HG02798 (cell line): Measurements from ENCODE around the gene YTHDF1.
"Not testable (repeated sequence)": the region's sequence is repeated elsewhere in the genome, so short reads cannot be mapped to it uniquely, and the experiment has no call there.

Experiments used
- ATAC-seq: cut with Tn5 transposase; IDR thresholded peaks from one replicate; pipeline ENCODE4 v1.9.1; 2021; ENCODE audit warnings: mild to moderate bottlenecking; ENCODE audit not compliant: unreplicated experiment, poor library complexity

The YTHDF1 gene

DNA sequence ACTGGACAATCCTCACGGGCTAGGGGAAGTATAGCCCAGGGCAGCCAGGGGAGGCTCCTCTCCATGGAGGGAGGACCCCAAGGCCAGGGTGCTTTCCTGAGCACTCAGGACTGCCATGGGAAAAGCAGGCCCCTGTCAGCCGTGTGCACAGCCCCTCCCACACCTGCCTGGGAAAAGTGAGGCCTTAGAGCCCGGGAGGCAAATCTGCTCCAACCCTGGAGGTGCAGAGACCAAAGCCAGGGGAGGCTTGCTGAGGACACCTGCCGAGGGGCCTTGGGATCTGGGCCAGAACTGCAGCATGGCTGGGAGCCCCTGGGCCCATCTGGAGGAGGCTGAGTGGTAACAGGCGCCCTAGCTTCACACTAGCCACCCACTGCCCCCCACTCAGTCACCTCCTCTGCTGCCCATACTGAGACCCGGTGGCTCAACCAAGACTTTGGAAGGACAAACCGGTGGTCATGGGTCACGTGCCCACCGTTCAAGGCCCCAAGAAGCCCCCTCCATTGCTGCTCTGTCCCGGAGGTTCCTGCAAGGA, 55.2 kb downstream of the YTHDF1 start:
- ATAC-seq, result no peak

DNA sequence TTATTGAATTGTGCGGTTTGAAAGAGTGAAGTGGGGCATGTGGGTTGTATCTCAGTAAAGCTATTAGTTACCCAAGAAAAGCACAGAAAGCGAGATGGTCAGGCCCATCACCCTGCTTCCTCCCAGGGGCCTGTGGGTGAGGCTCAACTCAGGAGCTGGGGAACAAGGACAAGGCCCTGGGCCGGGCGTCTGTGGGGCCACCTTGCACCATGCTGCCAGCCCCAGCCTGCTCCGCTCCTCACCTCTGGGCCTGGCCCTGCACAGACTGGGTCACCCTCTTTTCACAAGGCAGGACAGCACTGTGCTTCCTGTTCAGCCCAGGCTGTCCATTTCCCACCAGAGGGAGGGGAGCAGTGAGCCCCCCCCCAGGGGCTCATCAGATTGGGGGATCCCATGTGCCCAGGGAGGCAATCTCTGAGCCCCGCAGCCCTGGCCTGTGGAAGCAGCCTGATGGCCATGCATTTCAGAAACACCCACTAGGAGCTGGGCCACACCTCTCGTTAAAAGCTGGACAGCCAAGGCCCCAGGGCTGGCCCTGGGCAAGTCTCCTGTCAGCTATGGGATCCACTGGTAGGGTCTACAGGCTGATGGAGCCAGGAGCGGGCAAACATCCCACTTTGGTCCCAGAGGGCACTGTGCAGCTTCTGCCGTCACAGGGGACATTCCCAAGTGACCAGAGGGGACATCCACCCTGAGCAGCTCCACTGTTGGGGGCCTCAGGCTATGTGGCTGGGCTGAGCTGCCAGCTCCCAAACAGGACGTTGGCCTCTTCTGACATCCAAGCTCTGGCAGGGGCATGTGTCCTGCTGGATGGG, 55.9 kb downstream of the YTHDF1 start:
- ATAC-seq, result no peak

DNA sequence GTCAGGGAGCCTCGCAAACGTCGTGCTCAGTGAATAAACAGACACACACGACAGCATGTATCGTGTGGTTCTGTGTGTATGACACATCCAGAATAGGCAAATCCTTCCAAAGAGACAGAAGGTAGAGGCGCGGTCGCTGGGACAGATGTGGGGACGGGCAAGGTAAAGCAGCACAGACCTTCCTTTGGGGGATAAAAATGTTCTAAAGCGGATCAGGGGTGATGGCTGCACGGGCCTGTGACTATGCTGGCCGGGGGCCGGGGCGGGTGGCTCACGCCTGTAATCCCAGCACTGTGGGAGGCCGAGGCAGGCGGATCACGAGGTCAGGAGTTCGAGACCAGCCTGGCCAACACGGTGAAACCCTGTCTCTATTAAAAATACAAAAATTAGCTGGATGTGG, 56.7 kb downstream of the YTHDF1 start:
- ATAC-seq, result not testable (repeated sequence)

DNA sequence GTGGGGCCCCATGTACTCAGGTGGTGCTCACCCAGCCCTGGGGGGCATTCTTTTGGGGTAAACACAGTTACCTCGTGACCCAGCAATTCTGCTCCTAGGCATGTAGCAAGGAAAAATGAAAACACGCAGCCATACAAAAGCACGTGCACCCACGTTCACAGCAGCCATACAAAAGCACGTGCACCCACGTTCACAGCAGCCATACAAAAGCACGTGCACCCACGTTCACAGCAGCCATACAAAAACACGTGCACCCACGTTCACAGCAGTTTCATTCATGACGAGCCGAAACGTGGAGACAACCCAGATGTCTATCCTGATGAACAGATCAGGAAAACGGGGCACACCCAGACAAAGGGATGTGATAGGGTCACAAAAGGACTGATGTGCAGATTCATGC, 57.1 kb downstream of the YTHDF1 start:
- no peak for ATAC-seq

DNA sequence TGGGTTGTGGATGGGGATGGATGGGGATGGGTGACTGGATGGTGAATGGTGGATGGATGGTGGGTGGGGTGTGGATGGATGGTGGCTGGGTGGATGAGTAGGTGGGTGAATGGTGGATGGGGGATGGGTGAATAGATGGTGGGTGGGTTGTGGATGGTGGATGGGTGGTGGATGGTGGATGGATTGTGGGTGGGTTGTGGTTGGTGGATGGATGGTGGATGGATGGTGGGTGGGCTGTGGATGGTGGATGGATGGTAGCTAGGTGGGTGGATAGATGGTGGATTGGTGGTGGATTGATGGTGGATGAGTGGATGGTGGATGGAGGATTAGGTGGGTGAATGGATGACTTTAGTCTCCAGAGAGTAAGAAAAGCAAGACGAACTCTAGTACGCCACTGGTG, 57.6 kb downstream of the YTHDF1 start:
- no peak for ATAC-seq

DNA sequence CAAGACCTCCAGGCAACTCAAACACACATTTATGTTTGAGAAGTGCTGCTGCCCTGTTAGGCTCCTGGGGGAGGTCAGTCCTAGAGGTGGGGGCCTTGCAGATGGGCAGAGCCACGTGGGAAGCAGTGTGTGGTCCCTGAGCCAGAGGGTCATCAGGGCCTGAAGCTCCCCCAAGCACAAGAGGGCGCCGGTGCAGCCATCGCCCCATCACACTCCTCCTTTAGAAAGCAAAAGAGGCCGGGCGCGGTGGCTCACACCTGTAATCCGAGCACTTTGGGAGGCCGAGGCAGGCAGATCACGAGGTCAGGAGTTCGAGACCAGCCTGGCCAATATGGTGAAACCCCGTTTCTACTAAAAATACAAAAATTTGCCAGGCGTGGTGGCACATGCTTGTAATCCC, 58.5 kb downstream of the YTHDF1 start:
- ATAC-seq, result not testable (repeated sequence)

DNA sequence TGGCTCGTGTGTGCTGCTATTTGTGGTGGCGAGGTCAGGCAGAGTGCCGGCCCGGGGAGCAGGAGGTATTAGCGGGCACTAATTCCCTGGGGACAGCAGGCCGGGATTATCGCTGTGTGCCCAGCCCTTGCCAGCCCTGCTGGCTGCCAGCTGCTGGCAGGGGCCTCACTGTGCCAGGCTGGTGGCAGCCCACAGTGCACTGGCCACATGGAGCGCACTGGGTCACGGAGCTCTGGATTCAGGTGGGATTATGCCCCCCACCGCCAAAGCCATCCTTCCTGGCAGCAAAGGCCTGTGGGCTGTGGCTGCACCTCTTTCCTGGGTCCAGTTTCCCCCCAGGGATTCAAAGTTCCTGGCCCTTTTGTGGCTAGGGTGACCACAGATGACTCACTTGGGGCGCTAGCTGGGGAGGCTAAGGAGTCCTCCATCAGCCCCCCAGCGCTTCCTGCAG, 59.7 kb downstream of the YTHDF1 start:
- ATAC-seq, result no peak

DNA sequence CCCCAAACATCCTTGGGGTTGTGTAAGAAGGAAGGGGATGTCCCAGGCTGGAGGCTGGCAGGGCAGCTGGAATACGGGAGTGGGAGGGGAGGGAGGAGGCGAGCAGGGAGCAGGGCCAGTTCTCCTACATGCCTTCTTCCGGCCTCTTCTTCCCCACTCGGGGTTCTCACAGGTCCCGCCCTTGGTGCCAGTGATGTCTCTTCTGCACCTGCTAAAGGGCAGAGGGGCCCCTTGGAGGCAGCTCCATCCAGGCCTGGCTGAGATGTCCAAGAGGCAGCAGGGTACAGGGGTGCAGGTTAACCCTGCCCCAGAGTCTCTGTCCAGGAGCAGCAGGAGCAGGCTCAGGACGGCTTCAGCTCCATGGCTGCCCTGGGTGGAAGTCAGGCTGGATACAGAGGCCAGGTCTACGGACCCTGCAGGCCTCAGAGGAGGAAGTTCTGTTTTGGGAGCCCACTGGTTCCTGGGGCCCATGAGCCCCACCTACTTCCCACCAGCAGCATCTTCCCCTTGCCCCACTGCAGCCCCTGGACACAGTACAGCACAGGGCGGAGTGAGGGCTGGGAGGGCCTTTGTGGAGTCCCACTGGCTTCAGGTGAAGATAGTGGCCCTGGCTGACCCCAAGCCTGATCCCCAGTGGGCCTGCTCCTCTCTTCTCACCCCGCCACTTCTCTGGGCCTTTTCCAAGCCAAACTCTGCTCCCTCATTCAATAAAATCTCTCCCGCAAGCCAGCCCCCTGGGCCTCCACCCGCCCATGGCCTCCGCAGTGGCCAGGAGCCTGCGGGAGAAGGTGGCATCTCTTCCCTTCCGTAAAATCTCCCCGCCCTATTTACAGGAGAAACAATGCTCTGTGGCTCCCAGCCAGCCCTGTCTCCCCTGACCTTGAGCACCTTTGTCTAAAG, 60.4 kb downstream of the YTHDF1 start:
- ATAC-seq, result no peak

DNA sequence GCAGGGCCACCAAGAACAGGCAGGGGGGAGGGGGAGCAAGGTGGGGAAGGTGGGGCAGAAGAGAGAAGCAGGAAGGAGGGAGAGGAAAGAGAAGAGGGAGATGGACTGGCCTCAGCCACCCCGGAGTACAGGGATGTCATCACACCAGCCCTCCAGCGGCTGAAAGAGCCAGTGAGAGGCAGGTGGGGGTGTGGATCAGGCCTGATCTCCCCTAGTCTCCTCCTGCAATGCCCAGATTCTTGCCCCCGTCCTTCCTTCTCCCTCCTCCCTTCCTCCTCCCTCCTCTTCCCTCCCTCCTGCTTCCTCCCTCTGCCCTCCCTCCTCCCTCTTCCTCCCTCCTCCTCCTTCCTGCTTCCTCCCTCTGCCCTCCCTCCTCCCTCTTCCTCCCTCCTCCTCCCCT, 61.5 kb downstream of the YTHDF1 start:
- ATAC-seq, result no peak

DNA sequence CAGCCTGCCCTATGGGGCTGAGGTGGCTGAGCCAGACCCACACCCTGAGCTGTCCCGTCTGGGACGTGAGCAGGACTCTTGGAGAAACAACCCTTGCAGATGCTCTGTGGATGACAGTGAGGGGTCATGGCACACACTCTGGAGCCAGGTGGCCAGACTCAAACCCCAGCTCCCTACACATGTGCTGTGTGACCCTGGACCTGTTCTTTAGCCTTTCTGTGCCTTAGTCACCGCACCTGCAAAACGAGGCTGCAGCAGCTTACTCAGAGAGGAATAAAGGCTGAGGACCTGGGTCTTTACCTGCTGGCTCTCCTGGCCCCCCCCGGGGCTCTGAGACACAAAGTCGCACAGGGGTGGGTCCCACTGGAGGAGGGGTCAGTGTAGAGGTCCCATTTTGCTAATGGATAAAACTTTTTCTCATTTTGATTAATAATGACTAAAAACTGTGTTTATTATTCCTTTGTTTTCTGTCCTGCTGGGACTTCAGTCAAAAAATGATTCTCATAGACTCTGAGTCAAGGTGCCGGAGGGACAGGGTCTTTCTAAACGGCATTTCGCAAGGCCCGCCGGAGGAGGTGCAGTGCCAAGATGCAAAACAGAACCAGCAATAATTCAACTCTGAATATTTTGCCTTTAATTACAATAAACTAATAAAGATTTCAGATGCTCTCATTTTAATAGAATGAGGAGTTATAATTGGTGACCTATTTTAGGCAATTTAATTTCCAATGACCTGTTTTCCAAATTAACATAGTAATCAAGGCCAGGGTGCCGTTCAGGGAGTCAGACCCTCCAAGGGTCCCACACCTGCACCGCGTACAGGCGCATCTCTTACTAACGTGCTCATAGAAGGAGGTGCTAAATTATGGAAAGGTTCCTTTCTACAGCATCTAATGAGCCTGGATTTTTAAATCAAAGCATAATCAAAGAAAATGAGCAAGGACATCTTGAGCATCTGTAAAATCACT, 62.4 kb downstream of the YTHDF1 start:
- no peak for ATAC-seq

DNA sequence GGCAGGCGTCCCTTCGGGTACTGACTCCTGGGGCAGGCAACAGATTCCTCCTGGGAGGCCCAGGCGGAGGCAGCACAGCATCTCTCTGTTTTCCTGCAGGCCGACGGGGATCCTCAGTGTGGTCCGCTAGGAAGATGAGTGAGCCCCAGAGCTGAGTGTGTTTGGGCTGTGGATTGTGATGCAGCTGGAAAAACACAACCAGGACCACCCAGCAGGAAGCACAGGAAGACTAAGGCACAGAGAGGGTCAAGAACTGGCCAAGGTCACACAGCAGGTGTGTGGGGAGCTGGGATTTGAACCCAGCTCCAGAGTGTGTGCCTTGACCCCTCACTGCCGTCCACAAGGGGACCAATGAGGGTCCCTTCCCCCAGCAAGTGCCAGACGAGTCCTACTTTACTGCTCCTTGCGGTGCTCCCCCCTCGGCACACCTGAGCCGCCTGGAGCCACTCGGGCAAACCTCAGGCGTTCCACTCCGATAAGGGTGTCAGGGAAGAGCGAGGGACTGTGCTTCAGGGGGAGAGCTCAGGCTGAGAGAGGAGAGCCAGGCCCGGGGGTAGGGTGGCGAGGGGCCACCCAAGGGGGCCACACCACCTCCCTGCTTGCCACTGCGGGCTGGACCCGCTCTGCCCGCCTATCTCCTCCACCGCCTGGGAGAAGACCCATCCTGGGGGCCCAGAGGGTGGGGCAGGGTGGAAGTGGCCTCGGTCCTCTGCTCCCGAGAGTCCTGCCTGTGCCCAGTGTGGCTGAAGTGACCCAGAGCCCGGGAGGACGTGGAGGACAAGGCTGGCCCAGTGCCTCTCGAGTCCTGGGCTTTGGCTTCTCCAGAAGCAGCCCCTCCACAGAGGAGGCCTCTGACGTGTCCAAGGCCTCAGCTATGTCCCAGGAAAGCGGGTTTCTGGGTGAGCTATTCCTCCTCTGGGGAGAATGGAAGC, 63.3 kb downstream of the YTHDF1 start:
- no peak for ATAC-seq

DNA sequence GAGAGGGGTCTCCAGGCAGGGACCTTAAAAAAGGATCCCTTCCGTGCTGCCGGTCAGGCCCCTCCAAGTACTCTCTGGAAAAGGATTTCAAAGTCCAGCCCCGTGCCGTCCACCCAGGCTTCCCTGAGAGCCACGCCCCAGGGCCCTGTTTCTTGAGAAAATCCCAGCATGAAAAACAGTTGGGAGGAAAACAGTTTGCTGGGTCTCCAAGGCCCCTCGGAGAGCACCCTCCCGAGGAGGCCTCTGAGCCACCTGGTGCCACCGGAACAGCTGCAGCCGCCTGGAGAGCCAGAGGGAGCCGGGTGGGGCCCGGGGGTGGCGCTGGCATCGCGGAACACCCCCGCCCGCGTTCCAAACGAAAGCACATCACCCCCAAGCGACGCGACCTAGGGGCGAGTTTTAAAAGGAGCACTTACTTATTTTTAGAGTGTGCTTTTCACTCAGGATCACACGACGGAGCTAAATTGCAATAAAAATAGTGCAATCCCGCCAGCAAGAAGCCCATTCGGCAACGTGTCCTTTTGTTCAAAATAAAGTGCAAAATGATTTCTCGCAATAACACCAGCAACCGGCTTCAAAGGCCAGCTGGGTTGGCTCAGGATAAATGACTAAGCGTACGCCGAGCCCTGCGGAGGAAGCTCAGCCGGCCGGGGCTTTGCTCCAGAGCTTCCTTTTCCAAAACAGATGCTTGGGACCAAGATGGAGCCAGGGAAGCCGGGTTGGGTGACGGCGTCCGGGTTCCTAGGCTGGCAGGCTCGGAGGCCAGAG, 64.2 kb downstream of the YTHDF1 start:
- no peak for ATAC-seq

DNA sequence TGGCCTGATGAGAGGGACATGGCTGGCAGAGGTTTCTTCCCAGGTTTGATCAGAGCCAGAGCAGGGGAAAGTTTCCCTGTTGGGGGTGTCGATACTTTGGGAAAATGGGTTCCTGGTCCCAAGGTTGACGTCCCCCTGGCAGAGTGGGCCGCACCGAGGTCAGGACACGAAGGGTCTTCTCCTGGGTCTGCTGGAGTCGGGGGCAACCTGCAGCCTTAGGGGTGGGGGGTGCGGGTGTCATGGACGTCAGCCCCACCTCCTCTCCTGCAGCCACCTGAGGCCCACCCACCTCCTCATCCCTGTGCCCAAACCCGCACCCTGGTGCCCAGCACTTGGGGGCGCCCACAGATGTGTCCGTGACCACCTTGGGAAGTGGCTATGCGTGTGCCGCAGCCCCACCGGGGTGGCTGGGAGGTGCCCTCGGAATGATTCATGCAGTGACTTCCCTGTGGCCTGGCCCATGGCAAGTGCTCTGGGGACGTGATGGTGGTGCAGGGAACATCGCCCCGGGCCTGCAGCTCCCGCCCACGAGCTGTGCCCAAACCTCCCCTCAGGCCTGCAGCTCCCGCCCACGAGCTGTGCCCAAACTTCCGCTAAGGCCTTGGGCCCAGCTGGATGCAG, 64.9 kb downstream of the YTHDF1 start:
- no peak for ATAC-seq

DNA sequence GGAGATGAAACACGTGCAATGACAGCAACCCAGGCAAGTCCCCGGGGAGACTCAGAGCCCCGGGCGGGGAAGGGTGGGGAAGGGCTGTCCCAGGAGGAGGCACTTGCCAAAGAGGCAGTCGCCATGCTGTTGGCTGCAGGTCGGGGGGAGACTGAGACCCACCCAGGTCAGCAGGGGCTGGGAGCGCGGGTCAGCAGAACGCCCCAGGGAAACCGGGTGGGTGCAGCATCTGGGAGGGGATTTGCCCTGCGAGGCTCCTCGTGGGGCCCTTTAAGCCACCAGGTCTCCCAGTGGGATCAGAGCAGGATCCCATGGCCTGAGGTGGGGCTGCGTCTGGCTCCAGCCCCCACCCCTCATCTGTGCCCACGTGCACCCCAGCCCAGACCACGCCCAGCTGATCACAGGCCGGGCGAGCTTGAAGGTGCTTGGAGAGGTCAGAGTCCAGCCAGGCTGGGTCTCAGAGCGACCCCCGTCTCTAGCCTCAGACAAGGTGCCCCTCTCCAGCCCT, 65.5 kb downstream of the YTHDF1 start:
- no peak for ATAC-seq

DNA sequence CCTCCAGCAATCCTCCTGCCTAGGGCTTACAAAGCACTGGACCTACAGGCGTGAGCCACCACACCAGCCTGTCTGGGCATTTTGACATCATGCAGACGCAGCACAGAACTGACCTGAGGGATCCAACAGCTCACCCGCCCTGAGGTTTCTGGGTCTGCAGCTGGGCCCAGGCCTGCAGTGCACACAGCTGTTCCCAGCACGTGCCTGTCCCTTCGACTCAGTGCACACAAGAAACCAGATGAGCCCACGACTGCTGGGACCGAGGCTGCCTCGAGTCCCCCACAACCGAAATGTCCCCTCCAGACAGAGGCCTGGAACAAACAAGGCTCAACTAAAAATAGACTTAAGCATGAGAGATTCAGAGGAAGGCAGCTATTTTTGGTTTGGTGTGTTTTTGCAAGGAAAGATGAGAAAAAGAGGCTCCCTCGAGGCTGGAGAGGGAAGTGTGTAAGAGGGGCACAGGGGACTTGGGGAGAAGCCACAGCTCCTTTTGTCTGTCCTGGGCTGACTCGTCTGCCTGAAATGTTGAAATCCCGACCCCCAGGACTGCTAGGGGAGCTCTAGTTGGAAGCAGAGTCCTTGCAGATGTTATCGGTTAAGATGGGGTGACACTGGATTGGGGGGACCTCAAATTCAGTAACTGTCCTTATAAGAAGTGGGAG, 66.3 kb downstream of the YTHDF1 start:
- ATAC-seq, result no peak

DNA sequence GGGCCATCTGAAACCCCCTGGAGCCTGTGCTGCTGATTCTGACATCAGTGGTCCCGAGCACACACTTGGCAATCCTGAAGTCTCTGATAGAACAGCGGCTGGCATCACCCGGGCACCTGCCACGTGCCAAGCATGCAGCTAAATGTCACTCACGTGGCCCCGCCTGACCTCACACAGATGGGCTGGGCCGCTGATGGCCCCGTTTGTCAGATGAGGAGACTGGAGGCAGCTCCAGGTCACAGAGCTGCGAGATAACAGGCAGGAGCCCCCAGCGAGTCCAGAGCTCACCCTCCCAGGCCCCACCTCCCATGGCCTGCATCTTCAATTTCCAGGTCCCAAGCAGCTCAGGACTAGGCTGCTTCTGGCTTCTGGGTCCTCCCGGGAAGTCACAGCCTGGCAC, 67.2 kb downstream of the YTHDF1 start:
- ATAC-seq, result no peak

DNA sequence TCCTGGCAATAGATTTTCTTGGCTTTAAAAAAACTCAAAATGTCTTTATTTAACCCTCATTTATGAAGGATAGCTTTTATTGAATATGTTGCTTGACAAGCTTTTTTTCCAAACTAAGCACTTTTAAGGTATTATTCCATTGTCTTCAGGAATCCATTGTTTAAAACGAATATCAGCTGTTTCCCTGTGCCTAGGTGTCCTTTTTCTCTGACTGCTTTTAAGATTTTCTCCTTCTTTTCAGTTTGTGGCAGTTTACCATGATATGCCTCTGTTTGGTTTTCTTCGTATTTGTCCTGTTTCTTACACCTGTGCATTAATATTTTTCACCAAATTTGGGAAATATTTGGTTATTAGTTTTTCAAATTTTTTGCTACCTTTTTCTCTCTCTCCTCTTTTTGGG, 68.4 kb downstream of the YTHDF1 start:
- no peak for ATAC-seq
